HepG2 (cell line): ENCODE measurements around the gene SUB1. TPM values are rescaled to one million over a fixed set of nuclear protein-coding genes. Genes with fewer than 3 reads are reported as not detected.

Experiments used
- DR1 ChIP-seq: sonication (generic); formaldehyde crosslinking; IDR thresholded peaks from 2 replicates; pipeline ENCODE4 v1.8.0; 2021; ENCODE audit warnings: mild to moderate bottlenecking, missing genetic modification reagents, inconsistent platforms
- ERF ChIP-seq: IDR thresholded peaks from 2 replicates; pipeline ENCODE4 v1.6.1; 2018; ENCODE audit warnings: missing biosample characterization, missing genetic modification reagents
- HOXD1 ChIP-seq: sonication (generic); formaldehyde crosslinking; IDR thresholded peaks from 2 replicates; pipeline ENCODE4 v1.5.0; 2020; ENCODE audit warnings: missing genetic modification reagents
- JARID2 ChIP-seq: sonication (generic); formaldehyde crosslinking; IDR thresholded peaks from 2 replicates; pipeline ENCODE4 v1.8.1; 2023; ENCODE audit warnings: missing genetic modification reagents, inconsistent platforms; ENCODE audit not compliant: insufficient replicate concordance
- MED1 ChIP-seq: sonication (generic); formaldehyde crosslinking; IDR thresholded peaks from 2 replicates; pipeline ENCODE4 v1.4.0; 2020; ENCODE audit warnings: missing genetic modification reagents
- MEF2D ChIP-seq: sonication (generic); formaldehyde crosslinking; IDR thresholded peaks from 2 replicates; pipeline ENCODE4 v1.5.1; 2020; ENCODE audit warnings: mild to moderate bottlenecking, missing genetic modification reagents
- MTERF4 ChIP-seq: sonication (generic); formaldehyde crosslinking; IDR thresholded peaks from 2 replicates; pipeline ENCODE4 v1.8.0; 2023; ENCODE audit warnings: mild to moderate bottlenecking, missing genetic modification reagents
- MYNN ChIP-seq: sonication (generic); formaldehyde crosslinking; IDR thresholded peaks from 2 replicates; pipeline ENCODE4 v1.4.0; 2020; ENCODE audit warnings: mild to moderate bottlenecking, low read depth, missing genetic modification reagents
- PAWR ChIP-seq: sonication (generic); formaldehyde crosslinking; IDR thresholded peaks from 2 replicates; pipeline ENCODE4 v1.4.0; 2020; ENCODE audit warnings: missing genetic modification reagents, mild to moderate bottlenecking, borderline replicate concordance
- POLR2G ChIP-seq: fragments of 200-400 bp; formaldehyde crosslinking; IDR thresholded peaks from 2 replicates; pipeline ENCODE4 v1.6.1; 2018; ENCODE audit warnings: mild to moderate bottlenecking, low read depth, low read length, moderate library complexity
- RAD51 ChIP-seq: fragments of 450-650 bp; IDR thresholded peaks from 2 replicates; pipeline ENCODE4 v1.6.1; 2016; ENCODE audit warnings: borderline replicate concordance
- SAP130 ChIP-seq: IDR thresholded peaks from 2 replicates; pipeline ENCODE4 v1.6.1; 2016; ENCODE audit warnings: low read depth
- SKIL ChIP-seq: sonication (generic); formaldehyde crosslinking; IDR thresholded peaks from 2 replicates; pipeline ENCODE4 v1.8.0; 2022; ENCODE audit warnings: missing genetic modification reagents, mild to moderate bottlenecking, moderate library complexity, borderline replicate concordance
- SOX6 ChIP-seq, 2 experiments: fragments of 450-650 bp in 1 of 2; sonication (generic) in 1 of 2; formaldehyde crosslinking in 1 of 2; IDR thresholded peaks; 2 replicates each; pipeline versions ENCODE4 v1.4.0 to v1.6.1; 2017 to 2020; ENCODE audit warnings: antibody characterized with exemption in 1 of 2, mild to moderate bottlenecking in 1 of 2, missing genetic modification reagents in 1 of 2
- SRSF1 ChIP-seq: fragments of 200-400 bp; formaldehyde crosslinking; optimal IDR thresholded peaks from 2 replicates; pipeline ENCODE3; 2017; ENCODE audit warnings: mild to moderate bottlenecking, low read depth, low read length, moderate library complexity
- ZBTB25 ChIP-seq: IDR thresholded peaks from 2 replicates; pipeline ENCODE4 v1.6.1; 2018; ENCODE audit warnings: missing genetic modification reagents
- ZNF17 ChIP-seq: sonication (generic); formaldehyde crosslinking; IDR thresholded peaks from 2 replicates; pipeline ENCODE4 v1.5.0; 2020; ENCODE audit warnings: mild to moderate bottlenecking, missing genetic modification reagents
- ZNF343 ChIP-seq: sonication (generic); formaldehyde crosslinking; IDR thresholded peaks from 2 replicates; pipeline ENCODE4 v1.4.0; 2020; ENCODE audit warnings: mild to moderate bottlenecking, missing genetic modification reagents
- ZNF468 ChIP-seq: sonication (generic); formaldehyde crosslinking; IDR thresholded peaks from 2 replicates; pipeline ENCODE4 v1.8.0; 2022; ENCODE audit warnings: mild to moderate bottlenecking, moderate library complexity, missing genetic modification reagents
- ZNF713 ChIP-seq: sonication (generic); formaldehyde crosslinking; IDR thresholded peaks from 2 replicates; pipeline ENCODE4 v1.4.0; 2020; ENCODE audit warnings: mild to moderate bottlenecking, missing genetic modification reagents
- ZNF740 ChIP-seq: sonication (generic); formaldehyde crosslinking; IDR thresholded peaks from 2 replicates; pipeline ENCODE4 v1.4.0; 2020; ENCODE audit warnings: missing genetic modification reagents
- polyA plus RNA-seq, 8 experiments: library from polyadenylated mRNA; depleted of rRNA in 3 of 8; stranded (reverse) in 7 of 8; unstranded in 1 of 8; fragments of >200 nt; fragmentation: Illumina TruSeq in 4 of 8; extraction: Trizol in 4 of 8; gene quantifications; 2 replicates each; pipeline versions ENCODE4 v1.2.1 to v1.2.3, GENCODE V29; 2011 to 2016; ENCODE audit warnings: low read depth in 4 of 8, missing spikeins in 1 of 8, mixed read lengths in 1 of 8; ENCODE audit not compliant: insufficient read depth in 1 of 8
- total RNA-seq, 5 experiments: library from RNA; depleted of rRNA; stranded (reverse); fragments of >200 nt; fragmentation: Illumina TruSeq; extraction: Trizol; gene quantifications; 2 replicates each; pipeline ENCODE4 v1.2.3, GENCODE V29; 2016; ENCODE audit warnings: low read depth in 1 of 5
- TF ChIP-seq, protein P1 (sequence below): IDR thresholded peaks from 2 replicates; pipeline ENCODE4 v1.6.1; 2012; ENCODE audit warnings: low read length, improper control_type of control experiment

Gene SUB1
- total and polyA plus RNA-seq, 2 of the 13 experiments (the other 11 are each of a cell fraction or from before 2014, with no cell fraction given) = 182 to 693 TPM

DNA sequence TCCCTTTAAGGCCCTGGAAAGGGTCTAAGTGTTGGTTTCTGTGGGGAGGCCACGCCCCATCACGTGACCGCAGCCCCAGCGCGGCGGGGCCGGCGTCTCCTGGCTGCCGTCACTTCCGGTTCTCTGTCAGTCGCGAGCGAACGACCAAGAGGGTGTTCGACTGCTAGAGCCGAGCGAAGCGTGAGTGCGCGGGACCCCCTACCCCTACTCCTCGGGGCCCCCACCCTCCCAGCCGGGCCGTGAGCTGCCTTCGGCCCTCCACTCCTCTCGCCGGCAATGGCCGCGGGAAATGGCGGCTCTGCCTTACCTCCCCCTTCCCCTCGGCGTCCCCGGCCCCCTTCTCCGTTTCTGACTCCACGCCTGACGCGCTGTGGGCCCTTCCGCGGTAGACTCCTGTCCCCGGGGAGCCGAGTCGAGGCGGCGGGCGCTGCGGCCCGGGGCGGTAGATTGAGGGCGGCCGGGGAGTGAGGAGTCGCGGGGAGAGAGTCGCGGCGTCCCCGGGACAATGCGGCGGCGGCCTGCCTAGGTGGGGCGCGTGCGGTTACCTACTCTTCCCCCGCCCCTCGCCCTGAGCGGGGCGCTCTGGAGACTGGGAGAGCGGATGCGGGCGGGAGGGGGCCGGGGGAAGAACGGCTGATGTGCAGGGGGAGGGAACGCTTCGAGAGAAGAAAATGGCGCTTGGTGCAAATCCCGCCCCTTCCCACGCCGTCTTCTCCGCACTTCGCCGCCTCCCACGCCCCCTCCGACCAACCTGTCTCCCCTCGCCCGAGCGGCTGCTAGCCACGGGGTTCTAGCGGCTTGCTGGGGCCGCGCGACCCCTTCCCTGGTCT is at the start of gene SUB1 (continued):
- TF ChIP-seq, protein P1, sequence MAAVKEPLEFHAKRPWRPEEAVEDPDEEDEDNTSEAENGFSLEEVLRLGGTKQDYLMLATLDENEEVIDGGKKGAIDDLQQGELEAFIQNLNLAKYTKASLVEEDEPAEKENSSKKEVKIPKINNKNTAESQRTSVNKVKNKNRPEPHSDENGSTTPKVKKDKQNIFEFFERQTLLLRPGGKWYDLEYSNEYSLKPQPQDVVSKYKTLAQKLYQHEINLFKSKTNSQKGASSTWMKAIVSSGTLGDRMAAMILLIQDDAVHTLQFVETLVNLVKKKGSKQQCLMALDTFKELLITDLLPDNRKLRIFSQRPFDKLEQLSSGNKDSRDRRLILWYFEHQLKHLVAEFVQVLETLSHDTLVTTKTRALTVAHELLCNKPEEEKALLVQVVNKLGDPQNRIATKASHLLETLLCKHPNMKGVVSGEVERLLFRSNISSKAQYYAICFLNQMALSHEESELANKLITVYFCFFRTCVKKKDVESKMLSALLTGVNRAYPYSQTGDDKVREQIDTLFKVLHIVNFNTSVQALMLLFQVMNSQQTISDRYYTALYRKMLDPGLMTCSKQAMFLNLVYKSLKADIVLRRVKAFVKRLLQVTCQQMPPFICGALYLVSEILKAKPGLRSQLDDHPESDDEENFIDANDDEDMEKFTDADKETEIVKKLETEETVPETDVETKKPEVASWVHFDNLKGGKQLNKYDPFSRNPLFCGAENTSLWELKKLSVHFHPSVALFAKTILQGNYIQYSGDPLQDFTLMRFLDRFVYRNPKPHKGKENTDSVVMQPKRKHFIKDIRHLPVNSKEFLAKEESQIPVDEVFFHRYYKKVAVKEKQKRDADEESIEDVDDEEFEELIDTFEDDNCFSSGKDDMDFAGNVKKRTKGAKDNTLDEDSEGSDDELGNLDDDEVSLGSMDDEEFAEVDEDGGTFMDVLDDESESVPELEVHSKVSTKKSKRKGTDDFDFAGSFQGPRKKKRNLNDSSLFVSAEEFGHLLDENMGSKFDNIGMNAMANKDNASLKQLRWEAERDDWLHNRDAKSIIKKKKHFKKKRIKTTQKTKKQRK = no peak
- TF ChIP-seq MED1 (CRISPR knock-in tag) = peak; percentile 64; the same call in 1 of the 2 replicates
- no peak for TF ChIP-seq MTERF4 (CRISPR knock-in tag)
- TF ChIP-seq JARID2 (CRISPR knock-in tag) = no peak
- TF ChIP-seq SAP130 (CRISPR knock-in tag) = peak; percentile 88
- TF ChIP-seq MEF2D (CRISPR knock-in tag) = no peak
- TF ChIP-seq RAD51 = peak; percentile 97
- peak; percentile 84 for TF ChIP-seq POLR2G
- TF ChIP-seq ZNF468 (CRISPR knock-in tag) = no peak
- no peak for TF ChIP-seq ZNF713 (CRISPR knock-in tag)
- TF ChIP-seq PAWR = no peak
- no peak for TF ChIP-seq SRSF1
- no peak for TF ChIP-seq ZNF343 (CRISPR knock-in tag)
- TF ChIP-seq ERF (CRISPR knock-in tag) = no peak; the same call in 1 of the 2 replicates
- no peak for TF ChIP-seq ZNF740
- TF ChIP-seq SKIL (CRISPR knock-in tag) = no peak; the same call in 1 of the 2 replicates
- no peak for TF ChIP-seq MYNN (CRISPR knock-in tag)
- 0 out of 2 replicates have a peak, but pooled peaks have one; percentile 21 for TF ChIP-seq ZBTB25
- TF ChIP-seq DR1 (CRISPR knock-in tag) = peak; percentile 57; the same call in 1 of the 2 replicates
- TF ChIP-seq ZNF17 (CRISPR knock-in tag) = no peak
- no peak for TF ChIP-seq HOXD1 (CRISPR knock-in tag)
- TF ChIP-seq SOX6 (IDR thresholded peaks at IDR 0.05) = no peak
- peak; percentile 68 for TF ChIP-seq SOX6 (CRISPR knock-in tag; IDR thresholded peaks at IDR 0.05)
